GM15510 (cell line): ENCODE data around the gene AKT1S1.

Experiments
- POLR2A ChIP-seq: IDR thresholded peaks from 3 replicates; pipeline ENCODE4 v1.6.1; 2011; ENCODE audit warnings: borderline replicate concordance; ENCODE audit not compliant: insufficient read length; ENCODE audit errors: extremely low read depth

The AKT1S1 gene

DNA sequence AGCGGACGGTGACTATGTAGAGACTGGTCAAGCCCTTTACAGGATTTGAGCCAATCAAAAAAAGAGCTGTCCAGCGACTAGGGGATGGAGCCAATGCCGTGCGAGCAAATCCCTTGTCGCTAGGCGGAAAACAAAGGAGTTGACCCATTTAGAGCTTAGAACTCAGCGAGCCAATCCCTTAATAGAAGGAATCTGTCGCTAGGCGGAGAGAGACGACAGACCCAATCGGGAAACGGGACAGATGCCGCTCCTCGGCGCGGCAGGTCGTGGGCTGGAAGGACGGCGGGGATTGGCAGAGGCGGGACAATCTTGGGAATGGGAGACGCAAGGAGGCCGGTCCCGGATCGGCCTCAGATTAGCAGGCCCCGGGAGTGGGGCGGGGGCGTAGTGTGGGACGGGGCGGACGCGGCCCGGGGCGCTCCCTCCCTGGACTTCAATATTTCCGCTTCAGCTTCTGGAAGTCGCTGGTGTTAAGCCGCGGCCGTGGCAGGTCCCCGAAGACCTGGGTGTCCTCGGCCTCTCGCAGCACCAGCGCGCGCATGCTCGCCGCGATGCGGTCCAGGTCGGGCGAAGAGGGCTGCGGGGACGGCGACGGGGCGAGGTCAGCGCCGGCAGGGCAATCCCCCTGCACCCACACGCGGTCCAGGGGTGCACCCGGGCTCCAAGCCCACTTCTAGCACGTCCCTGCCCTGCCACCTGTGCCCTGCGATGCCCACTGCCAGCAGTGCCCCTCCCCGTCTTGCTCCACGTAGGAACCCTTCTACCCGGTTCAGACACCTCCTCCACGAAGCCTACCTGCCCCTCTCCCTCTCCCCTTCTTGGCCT is 7.5 kb downstream of the AKT1S1 start:
- TF ChIP-seq POLR2A, result peak; percentile 65

DNA sequence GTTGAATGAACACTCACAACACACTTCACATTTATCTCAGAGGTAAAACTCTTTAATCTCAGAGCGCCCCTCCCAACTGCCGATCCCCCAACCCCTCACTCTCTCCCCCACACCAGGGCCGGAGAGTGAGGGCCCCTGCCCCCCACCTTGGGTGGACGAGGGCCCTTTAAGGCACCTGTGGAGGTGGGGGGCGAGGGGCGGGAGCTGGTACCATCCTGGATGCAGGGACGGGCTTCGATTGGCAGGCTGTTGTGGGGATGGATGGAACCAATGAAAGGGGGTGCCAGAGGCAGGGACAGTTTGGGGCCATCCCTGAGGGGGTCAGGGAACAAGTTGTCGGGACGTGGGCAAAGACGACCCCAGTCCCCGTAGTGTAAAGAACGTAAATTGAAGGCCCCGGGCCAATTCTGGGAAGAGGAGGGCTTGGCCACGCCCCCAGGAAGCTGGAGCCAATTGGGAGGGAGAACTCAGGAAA is 8.1 kb downstream of the AKT1S1 start:
- TF ChIP-seq POLR2A, result no peak

DNA sequence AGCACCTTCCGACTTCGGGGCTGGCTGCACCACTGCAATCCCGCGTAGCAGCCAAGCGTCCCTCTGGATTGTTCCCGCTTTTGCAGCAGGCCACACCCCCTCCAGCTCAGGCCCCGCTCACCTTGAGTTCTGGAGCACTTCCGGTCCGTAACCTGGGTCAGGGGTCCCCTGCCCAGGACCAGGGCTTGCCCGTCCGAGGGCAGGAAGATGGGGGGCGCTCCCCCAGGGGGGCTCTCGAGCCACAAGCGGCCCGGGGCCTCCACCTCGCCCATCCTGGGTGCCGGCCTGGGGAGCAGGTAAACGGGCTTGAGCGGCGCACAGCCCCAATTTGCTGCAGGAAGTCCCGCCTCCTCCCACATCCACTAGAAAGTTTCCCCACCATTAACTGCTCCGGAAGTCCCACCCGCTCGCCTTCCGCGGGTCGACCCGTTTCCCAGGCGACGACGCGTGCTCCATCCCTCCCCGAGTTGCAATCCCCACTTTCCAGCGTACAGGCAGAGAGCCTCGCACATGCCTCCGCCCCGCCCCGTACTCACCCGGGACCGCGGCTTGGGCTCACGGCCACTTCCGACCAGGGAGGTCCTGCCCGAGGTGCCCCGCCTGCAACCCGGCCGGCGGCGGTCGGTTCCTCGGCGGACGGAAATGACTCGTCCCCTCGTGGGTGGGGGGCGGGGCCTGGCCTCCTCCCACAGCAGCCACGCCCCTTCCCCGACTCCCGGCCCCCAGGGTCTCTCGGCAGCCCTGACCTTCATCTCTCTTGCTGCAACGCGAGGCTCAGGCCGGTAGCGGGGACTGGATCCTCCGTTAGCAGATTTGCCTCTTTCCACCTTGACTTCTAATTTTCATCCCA is 10.0 kb downstream of the AKT1S1 start, which contains the start of gene PNKP:
PNKP (minus strand) TSS at position 644 of the 850 bp plus-strand sequence; CDS start at position 272, 372 bp downstream.
- TF ChIP-seq POLR2A, result peak; percentile 88

DNA sequence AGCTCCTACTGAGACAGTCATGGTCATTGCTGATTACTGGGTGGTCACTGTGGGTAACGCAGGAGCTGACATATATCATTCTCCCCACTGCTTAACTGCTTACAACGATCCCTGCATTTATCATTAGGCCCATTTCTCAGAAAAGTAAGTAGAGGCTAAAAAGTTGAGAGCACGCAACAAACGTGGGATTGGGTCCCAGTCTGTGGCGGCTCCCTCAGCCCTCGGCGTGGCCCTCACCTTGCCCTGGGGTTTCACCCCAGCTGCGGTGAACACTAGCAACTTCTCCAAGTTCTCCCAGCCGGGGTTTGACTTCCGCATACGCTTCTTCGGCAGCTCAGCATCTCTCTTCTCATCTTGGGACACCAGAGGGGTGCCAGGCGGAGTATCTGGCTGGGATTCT is 12.3 kb downstream of the AKT1S1 start:
- no peak for TF ChIP-seq POLR2A

DNA sequence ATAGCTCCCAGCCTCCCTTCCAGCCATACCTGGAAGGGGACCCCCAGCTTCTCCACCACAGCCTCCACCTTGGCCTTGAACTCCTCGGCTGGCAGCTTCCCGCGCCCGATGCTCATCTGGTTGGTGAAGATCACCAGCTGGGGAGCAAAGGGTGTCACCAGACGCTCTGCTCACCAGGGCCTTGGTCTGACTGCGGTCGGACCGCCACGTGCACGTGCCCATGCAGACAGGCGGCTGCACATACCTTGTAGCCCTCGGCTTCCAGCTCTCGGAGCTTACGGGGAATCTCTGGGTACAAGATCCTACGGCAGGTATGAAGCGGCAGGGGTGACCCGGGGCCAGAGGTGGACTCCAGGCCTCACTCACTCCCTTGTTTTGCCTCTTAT is 13.2 kb downstream of the AKT1S1 start:
- no peak for TF ChIP-seq POLR2A

DNA sequence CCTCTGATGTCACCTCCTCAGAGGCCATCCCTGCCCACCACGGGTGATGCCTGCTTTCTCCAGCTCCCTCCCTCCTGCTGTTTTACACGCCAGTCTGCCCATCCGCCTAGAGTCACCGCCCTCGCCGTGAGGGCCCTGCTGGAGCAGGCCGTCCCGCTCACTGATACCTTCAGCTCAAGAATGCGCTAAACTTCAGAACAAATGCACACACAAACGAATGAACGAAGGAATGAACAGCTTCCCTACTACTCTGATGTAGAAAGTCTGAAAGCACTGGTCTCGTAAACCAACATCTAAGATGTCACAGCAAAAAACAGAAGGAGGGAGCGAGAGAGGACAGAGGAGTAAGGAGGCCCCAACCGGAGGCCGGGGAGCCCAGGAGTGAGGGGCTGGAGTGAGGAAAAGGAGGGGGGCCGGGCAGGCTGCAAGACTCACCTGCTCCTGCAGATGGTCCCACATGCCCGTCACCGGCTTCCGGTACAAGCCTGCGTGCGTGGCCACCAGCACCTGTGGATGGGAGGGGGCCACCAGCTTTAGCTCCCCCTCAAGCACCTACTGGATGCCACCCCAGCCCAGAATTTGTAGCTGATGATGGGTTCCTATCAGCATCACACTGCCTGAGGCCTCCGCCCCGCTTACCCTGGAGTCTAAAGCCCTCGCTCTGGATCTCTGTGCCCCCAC is 13.8 kb downstream of the AKT1S1 start:
- TF ChIP-seq POLR2A, result no peak

DNA sequence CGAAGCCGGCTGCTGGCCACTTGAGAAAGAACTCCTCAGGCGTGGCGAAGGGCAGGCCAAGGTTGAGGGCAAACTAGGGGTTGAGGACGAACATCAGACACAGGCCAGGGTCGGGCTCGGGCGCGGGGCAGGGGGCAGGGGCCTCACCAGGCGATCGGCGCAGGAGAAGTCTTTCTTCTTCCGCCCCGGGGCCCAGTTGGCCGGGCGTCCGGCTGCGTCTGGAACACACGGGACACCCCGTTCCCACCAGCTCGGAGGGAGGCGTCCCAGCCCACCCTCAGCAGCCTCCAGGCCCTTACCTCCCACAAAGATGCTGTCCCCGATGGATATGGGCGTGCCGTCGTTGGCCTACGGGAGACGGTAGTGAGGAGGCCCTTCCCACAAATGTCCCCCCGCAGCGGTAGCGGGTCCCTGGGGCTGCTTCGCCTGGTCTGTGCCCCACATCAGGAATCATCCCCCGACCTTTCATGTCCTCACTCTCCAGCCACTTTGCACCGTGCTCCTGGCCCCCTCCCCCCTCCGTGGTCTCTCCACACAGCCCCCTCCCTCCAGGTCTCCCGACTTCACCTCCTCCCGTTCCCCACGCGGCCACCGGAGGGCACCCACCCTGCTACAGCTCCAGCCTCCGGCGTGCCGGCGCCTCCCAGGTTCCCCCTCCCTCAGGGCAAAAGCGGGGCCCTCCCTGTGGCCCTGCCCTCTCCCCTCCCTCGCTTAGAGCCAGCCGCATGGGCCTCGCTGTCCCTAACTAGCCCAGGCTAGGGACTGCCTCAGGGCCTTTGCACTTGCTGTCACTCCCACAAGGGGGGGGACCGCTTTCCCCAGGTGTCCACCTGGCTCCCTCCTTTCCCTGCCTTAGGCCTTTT is 14.5 kb downstream of the AKT1S1 start:
- TF ChIP-seq POLR2A, result no peak

DNA sequence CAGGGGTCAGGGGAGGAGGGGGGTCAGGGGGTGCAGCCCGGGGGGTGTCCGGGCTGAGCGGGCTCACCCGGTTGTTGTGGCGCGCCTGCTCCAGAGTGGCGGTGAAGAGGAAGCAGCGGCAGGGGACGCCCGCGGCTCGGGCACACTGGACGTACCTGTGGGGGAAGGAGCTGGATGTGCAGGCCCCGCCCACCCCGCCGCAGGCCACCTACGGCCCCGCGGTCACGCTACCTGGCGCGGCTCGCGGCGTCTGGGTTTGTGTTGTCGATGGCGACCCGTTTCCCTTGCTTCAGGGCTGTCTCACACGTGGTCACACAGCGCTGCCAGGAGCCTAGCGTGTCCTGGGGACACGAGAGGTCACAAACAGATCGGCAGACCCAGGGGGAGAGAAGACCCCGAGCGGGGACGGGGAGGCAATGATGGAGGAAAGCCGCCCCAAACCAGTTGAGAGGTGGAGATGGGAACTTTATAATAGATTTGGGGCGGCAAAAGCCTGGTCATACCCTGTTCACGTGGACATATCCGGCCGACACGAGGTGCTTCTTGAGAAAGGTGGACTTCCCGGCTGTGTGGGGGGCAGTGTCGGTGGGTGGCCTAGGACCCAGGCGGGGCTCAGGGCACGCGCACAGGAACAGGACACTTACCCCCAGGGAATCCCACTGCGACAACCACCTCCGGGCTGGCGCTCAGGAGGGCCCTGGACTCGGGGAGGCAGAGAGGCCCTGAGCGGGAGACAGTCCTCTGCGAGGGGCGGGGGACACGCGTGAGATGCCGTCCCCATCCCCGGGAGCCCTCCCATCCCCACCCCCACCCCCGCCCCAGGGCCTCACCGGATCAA is 15.4 kb downstream of the AKT1S1 start:
- TF ChIP-seq POLR2A, result no peak

DNA sequence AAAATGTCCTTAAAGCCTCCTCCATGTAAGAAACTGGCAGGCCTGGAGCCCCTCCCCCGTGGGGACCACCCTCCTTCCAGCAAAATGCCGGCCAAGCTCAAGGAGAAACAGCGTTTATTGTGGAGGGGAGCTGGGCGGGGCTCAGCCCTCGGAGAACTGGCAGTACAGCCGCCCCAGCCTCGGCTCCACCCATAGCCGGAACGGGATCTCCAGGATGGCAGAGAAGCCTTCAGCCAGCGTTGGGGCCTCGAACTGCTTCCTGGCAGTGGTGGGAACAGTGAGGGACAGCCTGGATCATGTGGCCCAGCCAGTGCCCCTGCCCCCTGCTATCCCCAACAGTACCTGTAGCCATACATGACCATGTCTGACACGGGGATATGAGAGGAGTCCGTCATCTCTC is 16.0 kb downstream of the AKT1S1 start:
- no peak for TF ChIP-seq POLR2A

DNA sequence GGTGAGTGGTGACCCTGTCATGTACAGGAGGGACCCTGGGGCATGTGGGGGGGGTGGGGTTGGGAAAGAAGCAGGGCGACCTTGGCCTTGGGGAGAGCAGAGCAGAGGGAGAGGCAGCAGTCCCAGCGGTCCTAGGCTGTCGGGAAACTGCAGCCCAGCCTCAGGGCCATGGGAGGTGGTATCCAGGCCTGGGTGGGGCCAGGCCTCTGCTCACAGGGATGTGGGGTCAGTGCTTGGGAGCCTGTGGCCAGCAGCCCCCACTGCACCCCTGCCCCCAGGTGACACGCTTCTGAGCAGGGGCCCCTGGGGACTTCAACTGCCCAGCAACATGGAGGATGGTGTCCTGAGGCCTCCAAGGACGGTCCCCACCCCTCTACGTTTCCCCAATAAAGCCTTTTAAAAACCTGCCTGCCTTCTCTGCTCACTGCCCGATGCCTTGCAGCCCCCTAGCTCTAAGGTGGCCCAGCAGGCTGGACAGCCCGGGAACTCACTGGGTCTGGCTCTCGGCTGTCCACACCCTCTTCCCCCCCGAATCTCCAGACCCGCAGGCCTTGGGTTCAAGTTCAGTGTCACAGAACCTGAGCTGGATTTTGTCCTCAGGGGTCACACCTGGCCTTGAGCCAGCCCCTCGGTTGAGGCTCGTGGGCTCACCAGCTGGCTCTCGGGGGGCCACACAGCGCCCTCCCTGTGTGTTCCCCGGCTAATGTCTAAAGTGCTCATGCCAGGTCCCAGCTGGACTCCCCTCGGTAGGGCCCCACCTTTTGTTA is 16.6 kb downstream of the AKT1S1 start:
- no peak for TF ChIP-seq POLR2A

DNA sequence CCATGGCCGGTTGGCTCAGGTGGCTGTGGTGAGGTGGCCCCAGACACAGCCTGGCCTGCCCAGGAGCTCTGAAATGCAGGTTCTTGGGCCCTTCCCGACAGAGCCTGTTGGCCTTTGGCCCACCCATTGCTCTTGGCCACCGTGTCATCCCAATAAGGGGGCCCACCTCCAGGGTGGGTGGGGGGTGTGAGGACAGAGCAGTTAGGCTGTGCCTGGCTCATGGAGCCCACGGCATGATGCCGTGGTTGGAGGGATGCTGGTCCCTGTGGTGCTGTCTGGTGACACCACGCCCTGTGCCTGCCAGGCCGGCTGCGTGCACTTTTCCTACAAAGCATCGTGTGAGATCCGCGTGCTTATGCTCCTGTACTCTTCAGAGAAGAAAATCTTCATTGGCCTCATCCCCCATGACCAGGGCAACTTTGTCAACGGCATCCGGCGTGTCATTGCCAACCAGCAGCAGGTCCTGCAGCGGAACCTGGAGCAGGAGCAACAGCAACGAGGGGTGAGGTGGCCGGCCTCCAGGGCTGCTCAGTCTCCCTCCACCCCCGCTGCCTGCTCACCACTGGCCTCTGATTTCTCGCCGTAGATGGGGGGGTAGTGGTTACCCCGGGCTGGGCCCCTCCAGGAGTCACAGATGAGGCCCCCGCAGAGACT is 17.3 kb downstream of the AKT1S1 start:
- no peak for TF ChIP-seq POLR2A

DNA sequence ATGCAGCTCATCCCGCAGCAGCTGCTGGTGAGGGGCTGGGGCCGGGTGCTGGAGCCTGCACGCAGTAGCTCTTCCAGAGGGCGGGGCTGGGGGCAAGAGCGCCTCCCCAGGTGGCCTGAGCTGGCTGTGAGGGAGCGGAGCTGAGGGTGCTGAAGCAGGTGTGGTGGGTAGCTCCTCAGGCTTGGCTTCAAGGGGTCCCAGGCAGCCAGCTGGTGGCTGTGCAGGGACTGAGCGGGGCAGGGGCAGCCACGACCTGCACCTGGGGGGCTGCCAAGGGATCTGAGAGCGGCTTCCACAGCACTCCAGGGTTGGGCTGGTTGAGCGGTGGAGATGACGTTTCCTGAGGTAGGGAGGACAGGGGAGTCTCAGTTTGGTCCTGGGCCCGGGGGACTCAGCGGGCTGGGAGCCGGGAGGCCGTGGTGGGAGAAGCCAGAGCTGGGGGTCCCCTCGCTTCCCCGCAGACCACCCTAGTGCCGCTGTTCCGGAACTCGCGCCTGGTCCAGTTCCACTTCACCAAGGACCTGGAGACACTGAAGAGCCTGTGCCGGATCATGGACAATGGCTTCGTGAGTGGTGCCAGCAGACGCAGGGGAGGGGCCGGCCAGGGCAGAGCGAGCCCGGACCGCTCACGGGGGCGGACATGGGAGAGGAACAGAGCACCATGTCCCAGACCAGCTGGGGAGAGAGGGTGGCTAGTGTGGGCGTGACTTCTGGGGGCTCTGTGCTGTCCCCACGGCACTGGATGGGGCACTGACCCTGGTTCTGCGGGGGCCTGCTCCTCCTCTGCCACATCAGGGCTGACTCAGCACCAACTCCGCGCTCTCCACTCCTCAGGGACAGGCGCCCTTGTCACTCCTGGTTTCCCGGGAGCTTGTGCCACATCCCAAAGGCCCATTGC is 18.8 kb downstream of the AKT1S1 start:
- TF ChIP-seq POLR2A, result no peak

DNA sequence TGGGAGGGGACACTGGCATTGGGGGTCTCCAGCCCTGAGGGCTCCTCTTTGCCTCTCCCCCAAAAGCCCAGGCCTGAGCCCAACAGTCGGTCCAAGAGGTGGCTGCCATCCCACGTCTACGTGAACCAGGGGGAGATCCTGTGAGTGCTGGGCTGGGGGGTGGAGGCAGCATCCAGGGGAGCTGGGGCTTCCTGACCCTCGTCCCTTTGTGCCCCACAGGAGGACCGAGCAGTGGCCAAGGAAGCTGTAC is 19.4 kb downstream of the AKT1S1 start:
- no peak for TF ChIP-seq POLR2A
